ENCODE measurements around the gene OR1B1.
"Not testable (repeated sequence)": the region's sequence is repeated elsewhere in the genome, so short reads cannot be mapped to it uniquely, and the experiment has no call there.

Gene OR1B1

GRCh38 chr9:122657527-122657926, at the start of gene OR1B1:
Gene OR1B1 (minus strand): TSS chr9:122657627.
- H3K4me3 ChIP-seq (ENCODE audit: low read depth, low read length): no peak within 1 kb of the TSS

GRCh38 chr9:122695696-122696095, 38.3 kb upstream of the OR1B1 start:
- no peak overlapping the region for H3K4me3 ChIP-seq (ENCODE audit: low read depth, low read length)

- no peak overlapping the region for H3K4me3 ChIP-seq (ENCODE audit: low read depth, low read length)
These were observed 27.4 kb upstream of the OR1B1 start for GRCh38 chr9:122684851-122685250.

GRCh38 chr9:122672481-122672880, 15.1 kb upstream of the OR1B1 start:
- no peak overlapping the region for H3K4me3 ChIP-seq (ENCODE audit: low read depth, low read length)

- H3K4me3 ChIP-seq (ENCODE audit: low read depth, low read length): no peak within 1 kb of the TSS
These were observed 4.0 kb upstream of the OR1B1 start, which contains the start of gene OR1L1 for GRCh38 chr9:122661416-122661815. Gene OR1L1 (plus strand): TSS chr9:122661716. CDS start chr9:122661716, 0 bp downstream.

- H3K4me3 ChIP-seq (ENCODE audit: low read depth, low read length): no peak overlapping the region
These were observed 1.0 kb downstream of the OR1B1 start for GRCh38 chr9:122656378-122656777.

- H3K4me3 ChIP-seq (ENCODE audit: low read depth, low read length): no peak overlapping the region
These were observed 15.2 kb downstream of the OR1B1 start for GRCh38 chr9:122642226-122642625.

GRCh38 chr9:122619996-122620395, 37.4 kb downstream of the OR1B1 start:
- H3K4me3 ChIP-seq (ENCODE audit: low read depth, low read length): no peak overlapping the region

- H3K4me3 ChIP-seq (ENCODE audit: low read depth, low read length): no peak within 1 kb of the TSS
These were observed 43.1 kb downstream of the OR1B1 start, which contains the start of gene OR1Q1 for GRCh38 chr9:122614362-122614761. Gene OR1Q1 (plus strand): TSS chr9:122614738. CDS start chr9:122614738, 0 bp downstream.

GRCh38 chr9:122609804-122610203, 47.6 kb downstream of the OR1B1 start:
- H3K4me3 ChIP-seq (ENCODE audit: low read depth, low read length): no peak overlapping the region

GRCh38 chr9:122606587-122606986, 50.8 kb downstream of the OR1B1 start:
- H3K4me3 ChIP-seq (ENCODE audit: low read depth, low read length): no peak overlapping the region

- no peak overlapping the region for H3K4me3 ChIP-seq (ENCODE audit: low read depth, low read length)
These were observed 51.7 kb downstream of the OR1B1 start for GRCh38 chr9:122605691-122606090.

GRCh38 chr9:122583284-122583683, 74.1 kb downstream of the OR1B1 start, which contains the start of gene OR1L8:
Gene OR1L8 (minus strand): TSS chr9:122583384. CDS start chr9:122568477, 14,907 bp downstream.
- H3K4me3 ChIP-seq (ENCODE audit: low read depth, low read length): not testable (repeated sequence)

GRCh38 chr9:122580360-122580759, 77.1 kb downstream of the OR1B1 start:
- H3K4me3 ChIP-seq (ENCODE audit: low read depth, low read length): no peak overlapping the region

GRCh38 chr9:122579874-122580273, 77.6 kb downstream of the OR1B1 start:
- H3K4me3 ChIP-seq (ENCODE audit: low read depth, low read length): no peak overlapping the region

All from iPS-11a (cell line).